B cell (primary cell): ENCODE measurements around the gene SS18L1. TPM values are rescaled to one million over a fixed set of nuclear protein-coding genes. Genes with fewer than 3 reads are reported as not detected.

ENCODE experiments used
- ATAC-seq: fragments of 200-7000 bp; cut with Tn5 transposase; one replicate; pipeline ENCODE4 v1.10.0; 2021; ENCODE audit warnings: low read depth, mild to moderate bottlenecking, moderate number of reproducible peaks, moderate library complexity
- CTCF ChIA-PET: fragments of 350-600 bp; sonication (Branson Sonifier 250); formaldehyde crosslinking; loops from one replicate; lab custom pipeline; 2021; ENCODE audit warnings: antibody characterized with exemption, inconsistent platforms; lab: Charles Lee
- POLR2A ChIA-PET: fragments of 350-600 bp; sonication (Branson Sonifier 250); formaldehyde crosslinking; loops from one replicate; lab custom pipeline; 2021; ENCODE audit warnings: antibody characterized with exemption; lab: Charles Lee
- DNase-seq: peaks from one replicate; pipeline ENCODE4 v3.0.0; 2013
- H2AFZ ChIP-seq: 2 replicates; pipeline ENCODE4 v1.6.1; 2012; ENCODE audit warnings: mild to moderate bottlenecking, low read depth, low read length; ENCODE audit not compliant: insufficient read depth, poor library complexity, severe bottlenecking
- H3K27ac ChIP-seq, 2 donors: 1 replicate in 1 of 2; 2 replicates in 1 of 2; pipeline ENCODE4 v1.5.1; 2012 to 2013; ENCODE audit warnings: low read length in 2 of 2, mild to moderate bottlenecking in 2 of 2, moderate library complexity in 1 of 2
- H3K27me3 ChIP-seq, 4 experiments: fragments of 200-600 bp in 1 of 4; sonication (generic) in 1 of 4; replicated peaks in 1 of 4; 1 replicate in 2 of 4; 2 replicates in 2 of 4; pipeline versions ENCODE4 v1.6.1 to v1.7.0; 2013 to 2016; ENCODE audit warnings: low read length in 3 of 4, mild to moderate bottlenecking in 2 of 4, mixed read lengths in 1 of 4, moderate library complexity in 1 of 4; ENCODE audit not compliant: insufficient read depth in 4 of 4, control insufficient read depth in 3 of 4; ENCODE audit errors: control extremely low read depth in 1 of 4
- H3K36me3 ChIP-seq, 2 experiments: replicated peaks in 1 of 2; 1 replicate in 1 of 2; 2 replicates in 1 of 2; pipeline versions ENCODE4 v1.6.1 to v1.7.1; 2013; ENCODE audit warnings: low read length in 1 of 2; ENCODE audit not compliant: insufficient read depth in 2 of 2, control insufficient read depth in 1 of 2; ENCODE audit errors: control extremely low read depth in 1 of 2, extremely low read depth in 1 of 2
- H3K4me1 ChIP-seq, 2 donors: fragments of 200-600 bp in 1 of 2; sonication (generic) in 1 of 2; 1 replicate in 1 of 2; 2 replicates in 1 of 2; pipeline versions ENCODE4 v1.5.1 to v1.6.1; 2013 to 2017; ENCODE audit warnings: low read length in 2 of 2; ENCODE audit not compliant: control insufficient read depth in 2 of 2, insufficient read depth in 2 of 2
- H3K4me2 ChIP-seq: replicated peaks from 2 replicates; pipeline ENCODE3; 2012; ENCODE audit warnings: mild to moderate bottlenecking, low read depth, low read length; ENCODE audit not compliant: poor library complexity, severe bottlenecking
- H3K4me3 ChIP-seq, 5 experiments: fragments of 200-600 bp in 1 of 5; sonication (generic) in 1 of 5; 1 replicate in 3 of 5; 2 replicates in 2 of 5; pipeline versions ENCODE4 v1.5.1 to v1.7.0; 2011 to 2016; ENCODE audit warnings: low read length in 4 of 5, mild to moderate bottlenecking in 4 of 5, low read depth in 2 of 5, control low read depth in 1 of 5, moderate library complexity in 1 of 5; ENCODE audit not compliant: insufficient read depth in 1 of 5; ENCODE audit errors: control extremely low read depth in 1 of 5, extremely low read depth in 1 of 5
- H3K79me2 ChIP-seq: fragments of 200-600 bp; sonication (generic); one replicate; pipeline ENCODE4 v1.6.0; 2016; ENCODE audit warnings: low read length; ENCODE audit not compliant: control insufficient read depth, insufficient read depth
- H3K9ac ChIP-seq: fragments of 200-600 bp; sonication (generic); 2 replicates; pipeline ENCODE4 v1.6.1; 2017; ENCODE audit warnings: mild to moderate bottlenecking, low read length, moderate library complexity
- H3K9me3 ChIP-seq, 3 donors: one replicate each; pipeline versions ENCODE4 v1.6.1 to v1.7.1; 2013; ENCODE audit warnings: low read length in 2 of 3; ENCODE audit not compliant: control insufficient read depth in 2 of 3, insufficient read depth in 1 of 3; ENCODE audit errors: control extremely low read depth in 1 of 3
- H4K20me1 ChIP-seq: 2 replicates; pipeline ENCODE4 v1.6.0; 2012; ENCODE audit warnings: mild to moderate bottlenecking, low read length; ENCODE audit not compliant: insufficient read depth, control insufficient read depth, poor library complexity, severe bottlenecking
- H3K27ac Mint-ChIP-seq: one replicate; pipeline ENCODE4 v1.8.0; 2021; ENCODE audit warnings: mixed read lengths
- H3K27me3 Mint-ChIP-seq: one replicate; pipeline ENCODE4 v1.8.0; 2021; ENCODE audit warnings: mixed read lengths
- H3K4me1 Mint-ChIP-seq: one replicate; pipeline ENCODE4 v1.8.0; 2021; ENCODE audit warnings: mixed read lengths
- H3K4me3 Mint-ChIP-seq: one replicate; pipeline ENCODE4 v1.8.0; 2021; ENCODE audit warnings: mixed read lengths
- H3K9me3 Mint-ChIP-seq: one replicate; pipeline ENCODE4 v1.8.0; 2022; ENCODE audit warnings: mixed read lengths; ENCODE audit not compliant: insufficient read depth
- CTCF ChIP-seq: fragments of 200-600 bp; IDR thresholded peaks from one replicate; pipeline ENCODE4 v1.8.0; 2022; ENCODE audit warnings: antibody characterized with exemption, mild to moderate bottlenecking
- EZH2 ChIP-seq: IDR thresholded peaks from 2 replicates; pipeline ENCODE4 v1.6.1; 2012; ENCODE audit warnings: borderline replicate concordance, low read depth, mild to moderate bottlenecking, moderate library complexity, low read length; ENCODE audit not compliant: insufficient read depth, poor library complexity, severe bottlenecking
- WGBS: methylation state at CpG from one replicate; pipeline ENCODE4 v1.1.5; 2013; ENCODE audit warnings: missing lambda C conversion rate; ENCODE audit not compliant: insufficient coverage; 5-methylcytosine and 5-hydroxymethylcytosine counted together
- intact Hi-C: fragments of 100-400 bp; cut with micrococcal nuclease; formaldehyde crosslinking; loops from one replicate; pipeline ENCODE4 v1.10.0; 2022
- polyA plus RNA-seq: library from polyadenylated mRNA; depleted of rRNA; stranded (reverse); fragments of >200 nt; gene quantifications from 2 replicates; pipeline ENCODE4 v1.2.3, GENCODE V29; 2012
- total RNA-seq, 2 donors: library from RNA; stranded (reverse); fragments of 120-200 nt in 1 of 2; gene quantifications; 1 replicate in 1 of 2; 2 replicates in 1 of 2; pipeline versions ENCODE4 v1.2.3 to v1.2.4, GENCODE V29; 2013 to 2022

Gene SS18L1
- total and polyA plus RNA-seq, 2 donors (not counting 1 experiment from before 2014, with no cell fraction given), result 15.4 to 20.7 TPM

- Histone ChIP-seq H3K4me1 (peaks cover 13 to 23% of the 10 kb centered on the region in 2 donors), H3K27me3 (no peaks in the 10 kb centered on the region), H3K9ac (peak overlapping the region; percentile 54), H4K20me1 (peaks cover 40% of the 10 kb centered on the region), H3K4me2 (peak overlapping the region; percentile 86), H3K27ac (peak overlapping the region; percentile 40 to 54), H3K9me3 (peaks cover 0 to 8% (median 0%) of the 10 kb centered on the region in 3 donors), H3K79me2 (peaks cover 47% of the 10 kb centered on the region), H3K4me3 (peak overlapping the region in 4 of 5 experiments; percentile 44 to 72 (median 65)), H3K36me3 (peaks cover 0 to 27% of the 10 kb centered on the region in 2 experiments), H2AFZ (peak overlapping the region; percentile 63)
- intact Hi-C loops, result loop anchor here (1.0 to 10.0 kb wide), 7 partner anchors 13 to 854 kb away; partner anchors contain the start of genes ADRM1, MTG2, OSBPL2 and PSMA7
- WGBS, result under 1% methylated on average over 77 of the region's 77 CpGs
- peaks cover 24% of the 10 kb centered on the region for H3K4me1 Mint-ChIP-seq
- POLR2A ChIA-PET, result interaction anchor here (0.5 to 3.3 kb wide), 4 partner anchors 20 to 179 kb away, joined by 3 to 21 read pairs (median 4); partner anchors contain the start of genes PSMA7, SS18L1 and TAF4
- CTCF ChIA-PET, result interaction anchor here (0.6 to 2.7 kb wide), 5 partner anchors 13 to 112 kb away, joined by 3 to 10 read pairs (median 6); partner anchors contain the start of genes PSMA7, SS18L1 and TAF4
- DNase-seq (peak; percentile 74), ATAC-seq (peak; percentile 9)
- H3K9me3 Mint-ChIP-seq, result no peaks in the 10 kb centered on the region
- no peaks in the 10 kb centered on the region for H3K27me3 Mint-ChIP-seq
- peak overlapping the region; percentile 63 for H3K27ac Mint-ChIP-seq
- TF ChIP-seq EZH2, result no peak
- no peak for TF ChIP-seq CTCF
- H3K4me3 Mint-ChIP-seq, result peak overlapping the region; percentile 85
Measured at GRCh38 chr20:62122654-62123449, 20.7 kb upstream of the SS18L1 start.
